ENCODE results near the gene PTPN7.
"Not testable (repeated sequence)": the region's sequence is repeated elsewhere in the genome, so short reads cannot be mapped to it uniquely, and the experiment has no call there.

PTPN7 gene

DNA sequence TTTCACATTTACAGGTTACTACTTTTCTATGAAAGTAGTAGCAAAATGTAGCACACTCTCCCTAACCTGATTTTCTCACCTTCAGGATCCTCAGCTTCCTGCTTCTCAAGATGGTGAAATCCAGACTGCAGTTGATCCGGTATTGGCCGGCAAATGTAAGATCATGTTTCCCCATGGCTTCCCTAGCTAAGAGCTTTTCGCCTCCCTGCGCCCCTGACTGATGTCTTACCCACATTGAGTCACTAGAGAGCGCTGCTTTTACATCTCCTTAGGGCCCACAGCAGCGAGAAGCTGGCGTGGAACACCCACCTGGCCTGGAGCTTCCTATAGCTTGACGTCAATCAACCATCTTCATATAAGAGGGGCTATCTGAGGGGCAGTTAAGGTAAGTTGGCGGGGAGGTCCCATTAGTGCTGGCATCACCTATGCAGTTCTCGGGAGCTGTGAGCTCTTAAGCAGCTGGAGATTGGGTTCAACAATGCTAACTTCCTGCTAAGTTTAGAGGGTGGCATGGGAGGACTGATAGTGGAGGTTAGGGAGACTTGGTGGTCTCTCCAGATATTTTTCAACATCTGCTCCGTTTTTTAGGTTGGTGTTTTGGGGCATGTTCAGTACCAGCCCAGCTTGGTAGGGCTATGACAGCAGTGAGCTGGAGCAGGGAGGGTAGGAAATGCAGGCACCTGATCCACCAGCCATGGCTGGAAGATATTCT is 5.5 kb downstream of the PTPN7 start:
- H3K27me3 ChIP-seq (ENCODE audit: control insufficient read depth in 1 of 2, insufficient read depth in 2 of 2, low read length in 2 of 2): no peaks in the 10 kb centered on the region
- no peak overlapping the region for H3K4me3 ChIP-seq (ENCODE audit: low read depth in 1 of 2, low read length in 2 of 2)
- no peaks in the 10 kb centered on the region for H3K4me1 ChIP-seq (ENCODE audit: insufficient read depth, low read length)
- H3K9ac ChIP-seq (ENCODE audit: low read length): no peak overlapping the region
- H3K36me3 ChIP-seq (ENCODE audit: insufficient read depth, low read length): no peaks in the 10 kb centered on the region
- no peak overlapping the region for H3K27ac ChIP-seq (ENCODE audit: low read depth, low read length)
- no peaks in the 10 kb centered on the region for H3K9me3 ChIP-seq (ENCODE audit: low read length)

DNA sequence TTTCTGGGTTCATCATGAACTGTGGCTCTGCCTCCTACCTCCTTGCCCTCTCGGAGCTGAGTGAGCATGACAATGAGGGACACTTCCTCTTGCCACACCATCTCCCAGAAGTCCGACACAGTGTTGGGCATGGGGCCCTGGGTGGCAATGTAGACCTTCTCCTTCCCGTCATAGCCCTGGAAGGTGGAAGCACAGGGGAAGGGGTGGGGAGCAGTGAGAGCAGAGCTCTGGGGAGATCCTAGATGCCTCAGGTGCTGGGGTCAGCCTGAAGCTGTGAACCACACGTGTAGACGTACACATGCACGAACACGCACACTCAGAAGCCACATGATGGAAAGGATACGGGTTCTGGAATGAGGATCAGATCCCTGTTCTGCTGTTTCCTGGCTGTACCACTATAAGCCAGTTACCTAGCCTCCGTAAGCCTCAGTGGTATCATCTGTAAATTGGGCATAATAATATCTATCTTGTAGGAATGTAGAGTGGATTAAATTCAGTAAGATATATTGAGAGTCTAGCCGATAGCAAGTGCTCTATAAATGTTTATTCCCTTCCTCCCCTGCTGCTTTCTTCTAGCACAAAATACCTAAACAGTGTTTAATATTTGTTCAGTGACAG is 6.1 kb downstream of the PTPN7 start:
- Histone ChIP-seq H3K4me3 (ENCODE audit: low read depth in 1 of 2, low read length in 2 of 2) (no peak overlapping the region), H3K9me3 (ENCODE audit: low read length) (no peaks in the 10 kb centered on the region), H3K36me3 (ENCODE audit: insufficient read depth, low read length) (no peaks in the 10 kb centered on the region), H3K27me3 (ENCODE audit: control insufficient read depth in 1 of 2, insufficient read depth in 2 of 2, low read length in 2 of 2) (no peaks in the 10 kb centered on the region), H3K27ac (ENCODE audit: low read depth, low read length) (no peak overlapping the region), H3K9ac (ENCODE audit: low read length) (no peak overlapping the region), H3K4me1 (ENCODE audit: insufficient read depth, low read length) (no peaks in the 10 kb centered on the region)

DNA sequence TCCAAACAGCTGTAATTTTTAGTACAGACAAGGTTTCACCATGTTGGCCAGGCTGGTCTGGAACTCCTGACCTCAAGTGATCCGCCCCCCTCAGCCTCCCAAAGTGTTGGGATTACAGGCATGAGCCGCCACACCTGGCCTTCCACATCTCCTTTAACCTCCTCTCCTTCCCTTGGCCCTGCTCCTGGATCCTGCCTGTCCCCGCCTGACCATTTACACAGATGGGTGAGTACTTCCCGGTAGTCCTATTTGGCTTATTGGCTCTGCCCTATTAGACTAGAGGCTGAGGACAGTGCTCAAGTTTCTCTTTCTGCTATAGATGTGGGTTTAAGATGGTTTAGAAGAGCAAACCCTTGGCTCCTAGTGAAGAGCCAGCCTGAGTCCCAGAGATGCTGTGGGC is 7.1 kb downstream of the PTPN7 start:
- Histone ChIP-seq H3K4me3 (ENCODE audit: low read depth in 1 of 2, low read length in 2 of 2) (no peak overlapping the region), H3K27me3 (ENCODE audit: control insufficient read depth in 1 of 2, insufficient read depth in 2 of 2, low read length in 2 of 2) (no peaks in the 10 kb centered on the region), H3K27ac (ENCODE audit: low read depth, low read length) (no peak overlapping the region), H3K9me3 (ENCODE audit: low read length) (no peaks in the 10 kb centered on the region), H3K4me1 (ENCODE audit: insufficient read depth, low read length) (no peaks in the 10 kb centered on the region), H3K36me3 (ENCODE audit: insufficient read depth, low read length) (no peaks in the 10 kb centered on the region), H3K9ac (ENCODE audit: low read length) (no peak overlapping the region)

DNA sequence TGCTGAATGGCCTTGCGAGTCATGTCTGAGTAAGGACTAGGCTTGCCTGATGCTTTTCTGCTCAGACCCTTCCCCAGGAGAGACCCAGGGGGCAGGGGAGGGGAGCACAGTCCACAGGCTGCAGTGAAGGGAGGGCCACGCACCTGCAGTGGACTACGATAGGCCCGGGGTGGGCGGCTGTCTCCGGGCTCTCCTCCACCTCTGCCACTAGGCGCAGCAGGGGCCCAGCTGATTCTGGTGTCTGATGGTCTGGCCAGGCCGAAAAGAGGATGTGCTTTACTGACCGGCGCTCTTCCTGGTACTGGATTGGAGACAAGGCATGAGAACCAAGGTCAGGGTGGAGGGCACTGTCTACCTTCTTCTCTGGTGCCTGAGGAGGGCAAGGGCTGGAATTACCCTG is 8.0 kb downstream of the PTPN7 start:
- Histone ChIP-seq H3K27me3 (ENCODE audit: control insufficient read depth in 1 of 2, insufficient read depth in 2 of 2, low read length in 2 of 2) (no peaks in the 10 kb centered on the region), H3K9me3 (ENCODE audit: low read length) (no peaks in the 10 kb centered on the region), H3K36me3 (ENCODE audit: insufficient read depth, low read length) (no peaks in the 10 kb centered on the region), H3K27ac (ENCODE audit: low read depth, low read length) (no peak overlapping the region), H3K4me1 (ENCODE audit: insufficient read depth, low read length) (no peaks in the 10 kb centered on the region), H3K4me3 (ENCODE audit: low read depth in 1 of 2, low read length in 2 of 2) (no peak overlapping the region), H3K9ac (ENCODE audit: low read length) (no peak overlapping the region)

DNA sequence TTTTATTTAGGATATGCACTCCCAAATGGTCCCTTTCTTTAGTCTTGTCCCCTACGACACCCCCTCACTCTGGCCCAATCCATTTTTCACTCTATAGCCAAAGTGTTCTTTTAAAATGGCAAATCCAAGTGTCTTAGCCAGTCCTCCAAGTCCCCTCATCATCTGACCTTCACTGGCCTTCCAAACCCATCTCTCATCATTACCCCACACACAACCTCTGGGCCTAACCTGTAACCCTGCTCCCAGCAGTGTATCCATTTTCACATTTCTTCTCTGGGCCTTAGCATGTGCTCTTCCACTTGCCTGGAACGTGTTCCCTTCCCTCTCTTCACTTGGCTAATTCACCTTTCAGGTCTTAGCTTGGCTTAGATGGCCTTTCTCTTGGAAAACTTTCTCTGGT is 9.4 kb downstream of the PTPN7 start:
- no peak overlapping the region for H3K4me3 ChIP-seq (ENCODE audit: low read depth in 1 of 2, low read length in 2 of 2)
- no peaks in the 10 kb centered on the region for H3K36me3 ChIP-seq (ENCODE audit: insufficient read depth, low read length)
- no peak overlapping the region for H3K27ac ChIP-seq (ENCODE audit: low read depth, low read length)
- no peaks in the 10 kb centered on the region for H3K9me3 ChIP-seq (ENCODE audit: low read length)
- no peaks in the 10 kb centered on the region for H3K4me1 ChIP-seq (ENCODE audit: insufficient read depth, low read length)
- H3K27me3 ChIP-seq (ENCODE audit: control insufficient read depth in 1 of 2, insufficient read depth in 2 of 2, low read length in 2 of 2): no peaks in the 10 kb centered on the region
- no peak overlapping the region for H3K9ac ChIP-seq (ENCODE audit: low read length)

DNA sequence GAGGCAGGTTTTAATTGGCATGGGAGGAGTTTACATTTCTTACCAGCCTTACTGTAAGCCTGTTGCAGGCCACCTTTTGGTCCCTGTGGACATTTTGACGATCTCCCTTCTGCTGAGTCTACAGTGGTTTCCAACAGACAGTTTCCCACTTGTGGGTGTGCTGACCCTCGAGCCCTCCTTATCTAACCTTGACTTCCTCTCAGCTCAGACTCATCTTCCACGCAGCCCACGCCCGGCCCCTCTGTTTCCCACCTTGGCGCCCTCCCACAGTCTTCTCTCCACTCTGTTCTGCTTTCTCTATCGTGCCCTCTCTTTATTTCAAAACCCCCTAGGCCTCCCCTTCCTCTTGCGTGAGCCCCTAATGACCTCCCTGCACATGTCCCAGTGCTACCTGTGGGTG is 9.8 kb downstream of the PTPN7 start:
- Histone ChIP-seq H3K27me3 (ENCODE audit: control insufficient read depth in 1 of 2, insufficient read depth in 2 of 2, low read length in 2 of 2) (no peaks in the 10 kb centered on the region), H3K9me3 (ENCODE audit: low read length) (no peaks in the 10 kb centered on the region), H3K4me3 (ENCODE audit: low read depth in 1 of 2, low read length in 2 of 2) (no peak overlapping the region), H3K9ac (ENCODE audit: low read length) (no peak overlapping the region), H3K36me3 (ENCODE audit: insufficient read depth, low read length) (no peaks in the 10 kb centered on the region), H3K27ac (ENCODE audit: low read depth, low read length) (no peak overlapping the region), H3K4me1 (ENCODE audit: insufficient read depth, low read length) (peaks cover under 1% of the 10 kb centered on the region)

DNA sequence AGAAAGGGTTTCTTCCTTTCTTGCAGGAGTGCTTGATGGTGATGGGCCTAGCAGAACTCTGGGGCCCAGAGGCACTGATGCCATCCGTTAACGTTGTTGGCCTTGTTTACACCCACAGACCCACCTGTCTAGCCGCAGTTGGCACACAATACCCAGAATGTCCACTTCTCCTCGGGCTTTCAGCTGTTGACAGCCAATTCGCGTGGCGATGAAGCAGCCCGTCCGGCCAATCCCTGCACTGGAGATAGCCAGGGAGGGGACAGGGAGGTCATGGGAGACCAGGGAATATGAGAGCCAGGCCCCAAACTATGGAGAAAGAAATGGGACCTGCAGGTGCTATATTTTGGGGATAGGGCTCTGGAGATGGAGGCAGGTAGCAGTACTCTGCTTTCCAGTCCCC is 10.2 kb downstream of the PTPN7 start:
- H3K4me1 ChIP-seq (ENCODE audit: insufficient read depth, low read length): peaks cover 5% of the 10 kb centered on the region
- H3K27ac ChIP-seq (ENCODE audit: low read depth, low read length): no peak overlapping the region
- H3K9me3 ChIP-seq (ENCODE audit: low read length): no peaks in the 10 kb centered on the region
- no peaks in the 10 kb centered on the region for H3K27me3 ChIP-seq (ENCODE audit: control insufficient read depth in 1 of 2, insufficient read depth in 2 of 2, low read length in 2 of 2)
- no peak overlapping the region for H3K9ac ChIP-seq (ENCODE audit: low read length)
- H3K36me3 ChIP-seq (ENCODE audit: insufficient read depth, low read length): no peaks in the 10 kb centered on the region
- no peak overlapping the region for H3K4me3 ChIP-seq (ENCODE audit: low read depth in 1 of 2, low read length in 2 of 2)

DNA sequence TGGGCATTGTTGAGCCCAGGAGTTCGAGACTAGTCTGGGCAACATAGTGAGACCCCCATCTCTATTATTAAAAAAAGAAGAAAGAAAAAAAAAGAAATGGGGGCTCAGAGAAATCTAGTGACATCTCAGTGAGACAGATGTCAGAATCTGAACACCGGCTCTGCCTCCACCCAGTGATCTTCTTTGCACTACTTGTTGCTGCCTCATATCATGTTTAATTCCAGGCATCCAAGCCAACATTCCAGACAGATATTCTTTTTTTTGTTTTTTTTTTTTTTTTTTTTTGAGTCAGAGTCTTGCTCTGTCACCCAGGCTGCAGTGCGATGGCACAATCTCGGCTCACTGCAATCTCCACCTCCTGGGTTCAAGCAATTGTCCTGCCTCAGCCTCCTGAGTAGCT is 10.8 kb downstream of the PTPN7 start:
- no peaks in the 10 kb centered on the region for H3K27me3 ChIP-seq (ENCODE audit: control insufficient read depth in 1 of 2, insufficient read depth in 2 of 2, low read length in 2 of 2)
- H3K36me3 ChIP-seq (ENCODE audit: insufficient read depth, low read length): no peaks in the 10 kb centered on the region
- no peak overlapping the region for H3K27ac ChIP-seq (ENCODE audit: low read depth, low read length)
- no peaks in the 10 kb centered on the region for H3K9me3 ChIP-seq (ENCODE audit: low read length)
- H3K4me1 ChIP-seq (ENCODE audit: insufficient read depth, low read length): peaks cover 8% of the 10 kb centered on the region
- H3K9ac ChIP-seq (ENCODE audit: low read length): no peak overlapping the region
- no peak overlapping the region for H3K4me3 ChIP-seq (ENCODE audit: low read depth in 1 of 2, low read length in 2 of 2)

DNA sequence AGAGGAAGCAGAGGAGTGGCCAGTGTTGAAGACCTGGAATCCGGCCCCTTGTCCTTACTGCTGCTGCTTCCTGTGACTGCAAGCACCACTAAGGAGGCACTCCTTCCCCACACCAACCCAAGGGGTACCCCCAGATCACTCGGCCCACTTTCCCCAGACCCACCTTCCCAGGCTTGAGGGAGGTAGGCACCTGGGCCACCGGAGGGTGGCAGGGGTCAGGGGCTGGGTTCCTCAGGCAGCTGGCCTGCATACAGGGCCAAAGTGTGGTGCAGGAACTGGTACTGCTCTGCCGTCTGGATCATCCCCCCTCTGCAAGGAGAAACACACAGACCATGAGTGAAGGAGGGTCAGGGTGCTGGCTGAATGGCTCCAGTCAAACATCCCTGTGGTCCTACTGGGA is 12.0 kb downstream of the PTPN7 start:
- Histone ChIP-seq H3K9ac (ENCODE audit: low read length) (no peak overlapping the region), H3K27me3 (ENCODE audit: control insufficient read depth in 1 of 2, insufficient read depth in 2 of 2, low read length in 2 of 2) (no peaks in the 10 kb centered on the region), H3K36me3 (ENCODE audit: insufficient read depth, low read length) (no peaks in the 10 kb centered on the region), H3K27ac (ENCODE audit: low read depth, low read length) (no peak overlapping the region), H3K4me3 (ENCODE audit: low read depth in 1 of 2, low read length in 2 of 2) (no peak overlapping the region), H3K4me1 (ENCODE audit: insufficient read depth, low read length) (peaks cover 8% of the 10 kb centered on the region), H3K9me3 (ENCODE audit: low read length) (no peaks in the 10 kb centered on the region)

DNA sequence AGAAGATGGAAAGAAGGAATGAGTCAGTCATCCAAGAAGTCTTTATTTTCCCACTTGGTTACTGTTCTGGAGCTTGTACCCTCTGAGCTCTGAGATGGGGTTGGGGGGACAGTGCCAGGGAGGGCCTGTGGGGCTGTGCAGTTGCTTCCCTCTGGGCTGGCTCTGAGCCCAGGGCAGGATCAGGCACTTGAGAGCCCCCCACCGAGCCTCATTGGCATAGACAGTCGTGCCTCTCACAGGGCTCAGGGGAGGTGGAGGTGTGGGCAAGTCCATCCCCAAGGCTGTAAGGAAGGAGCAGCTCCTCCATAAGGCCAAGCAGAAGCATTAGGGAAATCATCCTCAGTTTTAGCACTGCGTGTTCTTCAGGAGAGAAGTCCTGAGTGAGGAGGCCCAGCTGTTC is 13.4 kb downstream of the PTPN7 start:
- Histone ChIP-seq H3K27ac (ENCODE audit: low read depth, low read length) (no peak overlapping the region), H3K36me3 (ENCODE audit: insufficient read depth, low read length) (no peaks in the 10 kb centered on the region), H3K9ac (ENCODE audit: low read length) (no peak overlapping the region), H3K4me3 (ENCODE audit: low read depth in 1 of 2, low read length in 2 of 2) (no peak overlapping the region), H3K4me1 (ENCODE audit: insufficient read depth, low read length) (peaks cover 19% of the 10 kb centered on the region), H3K9me3 (ENCODE audit: low read length) (no peaks in the 10 kb centered on the region), H3K27me3 (ENCODE audit: control insufficient read depth in 1 of 2, insufficient read depth in 2 of 2, low read length in 2 of 2) (no peaks in the 10 kb centered on the region)

DNA sequence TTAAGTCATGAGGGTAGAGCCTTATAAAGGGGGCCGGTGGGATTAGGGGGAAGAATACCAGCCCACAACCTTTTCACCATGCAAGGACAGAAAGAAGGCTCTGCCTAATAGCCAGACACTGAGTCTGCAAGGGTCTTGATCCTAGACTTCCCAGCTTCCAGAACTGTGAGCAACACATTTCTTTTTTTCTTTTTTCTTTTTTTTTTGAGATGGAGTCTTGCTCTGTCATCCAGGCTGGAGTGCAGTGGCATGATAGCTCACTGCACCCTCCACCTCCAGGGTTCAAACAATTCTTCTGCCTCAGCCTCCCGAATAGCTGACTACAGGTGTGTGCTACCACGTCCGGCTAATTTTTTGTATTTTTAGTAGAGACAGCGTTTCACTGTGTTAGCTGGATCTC is 14.1 kb downstream of the PTPN7 start:
- peaks cover 24% of the 10 kb centered on the region for H3K4me1 ChIP-seq (ENCODE audit: insufficient read depth, low read length)
- H3K9ac ChIP-seq (ENCODE audit: low read length): no peak overlapping the region
- no peaks in the 10 kb centered on the region for H3K27me3 ChIP-seq (ENCODE audit: control insufficient read depth in 1 of 2, insufficient read depth in 2 of 2, low read length in 2 of 2)
- H3K4me3 ChIP-seq (ENCODE audit: low read depth in 1 of 2, low read length in 2 of 2): no peak overlapping the region
- no peaks in the 10 kb centered on the region for H3K36me3 ChIP-seq (ENCODE audit: insufficient read depth, low read length)
- no peaks in the 10 kb centered on the region for H3K9me3 ChIP-seq (ENCODE audit: low read length)
- no peak overlapping the region for H3K27ac ChIP-seq (ENCODE audit: low read depth, low read length)

DNA sequence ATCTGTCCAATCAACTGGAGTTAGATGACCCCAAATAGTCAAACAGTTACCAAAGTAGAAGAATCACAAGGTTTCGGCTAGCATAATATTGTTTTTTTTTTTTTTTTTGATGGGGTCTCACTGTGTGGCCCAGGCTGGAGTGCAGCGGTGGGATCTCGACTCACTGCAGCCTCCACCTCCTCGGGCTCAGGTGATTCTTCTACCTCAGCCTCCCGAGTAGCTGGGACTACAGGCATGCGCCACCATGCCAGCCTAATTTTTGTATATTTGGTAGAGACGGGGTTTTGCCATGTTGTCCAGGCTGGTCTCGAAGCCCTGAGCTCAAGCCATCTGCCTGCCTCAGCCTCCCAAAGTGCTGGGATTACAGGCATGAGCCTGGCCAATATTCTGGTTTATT is 14.7 kb downstream of the PTPN7 start:
- H3K27me3 ChIP-seq (ENCODE audit: control insufficient read depth in 1 of 2, insufficient read depth in 2 of 2, low read length in 2 of 2); H3K36me3 ChIP-seq (ENCODE audit: insufficient read depth, low read length); H3K9me3 ChIP-seq (ENCODE audit: low read length); H3K9ac ChIP-seq (ENCODE audit: low read length); H3K27ac ChIP-seq (ENCODE audit: low read depth, low read length): not testable (repeated sequence)
- Histone ChIP-seq H3K4me1 (ENCODE audit: insufficient read depth, low read length) (peaks cover 29% of the 10 kb centered on the region), H3K4me3 (ENCODE audit: low read depth in 1 of 2, low read length in 2 of 2) (peak overlapping the region in 1 of 2 donors; percentile 89)

All from muscle layer of colon (tissue), 2 donors.